ENCODE measurements around the gene MYO5A.

DNA sequence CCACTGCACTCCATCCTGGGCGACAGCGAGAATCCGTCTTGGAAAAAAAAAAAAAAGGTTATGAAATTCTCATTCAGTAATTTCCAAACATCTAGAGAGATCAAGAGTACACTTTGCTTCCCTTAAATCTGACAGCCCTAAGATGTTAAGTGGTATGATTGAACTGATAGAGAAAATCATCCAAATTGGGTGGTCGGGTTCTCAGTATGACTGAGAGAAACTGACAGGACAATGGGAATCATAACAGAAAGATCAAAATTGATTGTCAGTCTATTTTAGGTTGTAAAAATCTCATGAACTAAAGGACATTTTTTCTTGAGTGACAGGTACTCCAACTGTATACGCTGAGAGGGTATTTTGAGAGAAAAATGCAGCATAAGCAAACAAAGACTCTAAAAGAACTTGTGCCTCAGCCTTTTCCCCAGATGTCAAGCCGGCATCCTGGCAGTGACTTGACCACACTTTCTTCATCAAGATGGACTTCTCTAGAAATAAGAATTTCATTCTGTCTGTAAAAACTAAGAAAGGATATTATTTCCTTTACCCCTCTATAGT, 65.8 kb downstream of the MYO5A start:
- TF ChIP-seq E2F1 (CRISPR knock-in tag; IDR thresholded peaks at IDR 0.05) (no peak), CTCF (IDR thresholded peaks at IDR 0.05) (no peak), KAT7 (CRISPR knock-in tag; IDR thresholded peaks at IDR 0.05; ENCODE audit: borderline replicate concordance) (no peak), ATF2 (CRISPR knock-in tag; IDR thresholded peaks at IDR 0.05; ENCODE audit: borderline replicate concordance, low read depth) (no peak), ZNF263 (CRISPR knock-in tag; IDR thresholded peaks at IDR 0.05; ENCODE audit: low read depth) (no peak), SMAD3 (CRISPR knock-in tag; IDR thresholded peaks at IDR 0.05; ENCODE audit: borderline replicate concordance) (no peak), NR3C1 (CRISPR knock-in tag; conservative IDR thresholded peaks at IDR 0.05; ENCODE audit: low read depth) (no peak), PREB (CRISPR knock-in tag; IDR thresholded peaks at IDR 0.05; ENCODE audit: borderline replicate concordance) (no peak), ELF4 (CRISPR knock-in tag; IDR thresholded peaks at IDR 0.05; ENCODE audit: low read depth) (no peak), ATF3 (CRISPR knock-in tag; conservative IDR thresholded peaks at IDR 0.05) (no peak), CREB1 (CRISPR knock-in tag; IDR thresholded peaks at IDR 0.05) (no peak), PRDM15 (CRISPR knock-in tag; IDR thresholded peaks at IDR 0.05) (no peak), TEAD1 (CRISPR knock-in tag; IDR thresholded peaks at IDR 0.05) (no peak)
- TF ChIP-seq, protein P1, sequence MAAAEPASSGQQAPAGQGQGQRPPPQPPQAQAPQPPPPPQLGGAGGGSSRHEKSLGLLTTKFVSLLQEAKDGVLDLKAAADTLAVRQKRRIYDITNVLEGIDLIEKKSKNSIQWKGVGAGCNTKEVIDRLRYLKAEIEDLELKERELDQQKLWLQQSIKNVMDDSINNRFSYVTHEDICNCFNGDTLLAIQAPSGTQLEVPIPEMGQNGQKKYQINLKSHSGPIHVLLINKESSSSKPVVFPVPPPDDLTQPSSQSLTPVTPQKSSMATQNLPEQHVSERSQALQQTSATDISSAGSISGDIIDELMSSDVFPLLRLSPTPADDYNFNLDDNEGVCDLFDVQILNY (CRISPR knock-in tag; IDR thresholded peaks at IDR 0.05) = no peak
